ENCODE measurements around the gene TNKS1BP1.

TNKS1BP1 gene

GRCh38 chr11:57336111-57336666 lies 11.4 kb upstream of the TNKS1BP1 start:
- Histone ChIP-seq H3K4ac (ENCODE audit: low read length) (no peak overlapping the region), H3K9me3 (replicated peaks in 1 of 2; ENCODE audit: control insufficient read depth in 2 of 2, insufficient read depth in 1 of 2, low read depth in 1 of 2, low read length in 2 of 2) (no peaks in the 10 kb centered on the region), H2AK5ac (ENCODE audit: low read depth, low read length) (no peak overlapping the region), H2BK15ac (ENCODE audit: low read length) (no peak overlapping the region), H3K4me2 (ENCODE audit: insufficient read depth, low read length, poor library complexity, severe bottlenecking) (peak overlapping the region; percentile 32), H2BK120ac (ENCODE audit: low read depth, low read length) (no peak overlapping the region), H4K91ac (ENCODE audit: low read depth, low read length, poor library complexity) (no peak overlapping the region), H3K9ac (ENCODE audit: low read depth, low read length, poor library complexity) (no peak overlapping the region), H3K4me3 (ENCODE audit: low read length in 2 of 2) (peak overlapping the region; percentile 46 to 74), H3K79me1 (ENCODE audit: low read depth, low read length) (peaks cover 11% of the 10 kb centered on the region), H2AFZ (ENCODE audit: low read length) (peak overlapping the region; percentile 89), H3K27me3 (ENCODE audit: control insufficient read depth in 3 of 3, insufficient read depth in 3 of 3, low read depth in 1 of 3, low read length in 3 of 3) (no peaks in the 10 kb centered on the region), H3K18ac (ENCODE audit: low read length) (no peak overlapping the region), H2BK12ac (ENCODE audit: low read length) (no peak overlapping the region), H3K36me3 (replicated peaks in 1 of 2; ENCODE audit: control insufficient read depth in 2 of 2, insufficient read depth in 2 of 2, low read length in 2 of 2) (peaks cover 30 to 35% of the 10 kb centered on the region in 2 donors), H2BK5ac (ENCODE audit: low read length) (no peak overlapping the region), H3K23ac (ENCODE audit: low read depth, low read length, poor library complexity) (no peak overlapping the region), H4K8ac (ENCODE audit: low read depth, low read length) (no peak overlapping the region), H3K27ac (replicated peaks; ENCODE audit: low read length) (peak overlapping the region; percentile 15), H3K4me1 (ENCODE audit: control insufficient read depth in 2 of 2, insufficient read depth in 1 of 2, low read depth in 1 of 2, low read length in 2 of 2) (peaks cover 28 to 38% of the 10 kb centered on the region in 2 donors), H3K14ac (ENCODE audit: low read length) (no peak overlapping the region)
- no peak for DNase-seq (ENCODE audit: low spot score)
- no CpG with 5 or more reads among the region's 12 CpGs for WGBS, 2 donors (ENCODE audit: extremely low coverage in 2 of 2, insufficient read length in 2 of 2, insufficient replicate concordance in 1 of 2)

DNA sequence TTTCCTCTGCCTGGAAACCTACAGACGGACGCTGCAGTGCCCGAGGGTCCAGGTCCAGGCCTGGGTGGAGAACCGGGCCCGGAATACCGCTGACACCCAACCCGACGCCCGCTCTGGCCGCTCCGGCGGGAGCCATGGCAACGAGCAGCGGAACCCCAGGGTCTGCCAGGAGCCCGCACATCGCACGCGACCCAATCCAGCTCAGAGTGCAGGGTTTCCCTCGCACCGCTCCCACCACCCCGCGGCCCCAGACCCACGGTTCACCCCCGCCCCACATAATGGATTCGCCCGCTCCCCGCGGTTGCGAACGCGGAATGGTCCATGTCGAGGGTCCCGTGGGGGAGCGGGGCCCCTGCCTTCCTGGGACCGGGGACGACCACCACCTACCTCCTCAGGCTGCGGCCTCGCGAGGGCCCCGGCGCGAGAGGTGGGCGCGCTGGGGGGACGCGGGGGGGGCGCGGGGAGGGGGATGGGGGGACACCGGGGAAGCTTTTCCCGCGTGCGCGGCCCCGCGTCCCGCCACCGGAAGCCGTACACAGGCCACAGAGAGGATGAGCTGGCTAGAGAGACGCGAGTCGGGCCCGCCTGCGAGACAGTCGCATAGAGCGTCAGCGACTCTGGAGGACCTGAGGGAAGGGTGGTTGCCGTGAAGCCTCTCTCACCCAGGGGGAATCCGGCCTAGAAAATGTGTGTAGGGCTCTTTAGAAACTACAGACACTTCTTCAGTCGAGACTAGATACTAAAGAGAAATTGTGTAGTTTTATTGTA lies 10.8 kb upstream of the TNKS1BP1 start, which contains the start of gene SSRP1:
TSS of gene SSRP1 (minus strand) at position 550 of the 768 bp plus-strand sequence. CDS start 771 bp downstream, outside the sequence.
- H3K4me2 ChIP-seq (ENCODE audit: insufficient read depth, low read length, poor library complexity, severe bottlenecking), result peak within 1 kb of the TSS; percentile 84
- no peaks in the 10 kb centered on the region for H3K9me3 ChIP-seq (replicated peaks in 1 of 2; ENCODE audit: control insufficient read depth in 2 of 2, insufficient read depth in 1 of 2, low read depth in 1 of 2, low read length in 2 of 2)
- no peak within 1 kb of the TSS for H3K4ac ChIP-seq (ENCODE audit: low read length)
- peak within 1 kb of the TSS; percentile 15 for H3K27ac ChIP-seq (replicated peaks; ENCODE audit: low read length)
- no peak within 1 kb of the TSS for H2BK12ac ChIP-seq (ENCODE audit: low read length)
- no peak within 1 kb of the TSS for H3K23ac ChIP-seq (ENCODE audit: low read depth, low read length, poor library complexity)
- H3K14ac ChIP-seq (ENCODE audit: low read length), result no peak within 1 kb of the TSS
- peak within 1 kb of the TSS; percentile 91 for H3K18ac ChIP-seq (ENCODE audit: low read length)
- H3K4me3 ChIP-seq (ENCODE audit: low read length in 2 of 2), result peak within 1 kb of the TSS; percentile 74 to 82
- peak within 1 kb of the TSS; percentile 0 for H2AK5ac ChIP-seq (ENCODE audit: low read depth, low read length)
- peaks cover 36 to 41% of the 10 kb centered on the region in 2 donors for H3K36me3 ChIP-seq (replicated peaks in 1 of 2; ENCODE audit: control insufficient read depth in 2 of 2, insufficient read depth in 2 of 2, low read length in 2 of 2)
- H3K4me1 ChIP-seq (ENCODE audit: control insufficient read depth in 2 of 2, insufficient read depth in 1 of 2, low read depth in 1 of 2, low read length in 2 of 2), result peaks cover 28 to 36% of the 10 kb centered on the region in 2 donors
- no peak within 1 kb of the TSS for H4K91ac ChIP-seq (ENCODE audit: low read depth, low read length, poor library complexity)
- peak within 1 kb of the TSS; percentile 96 for H3K9ac ChIP-seq (ENCODE audit: low read depth, low read length, poor library complexity)
- no peak within 1 kb of the TSS for H2BK120ac ChIP-seq (ENCODE audit: low read depth, low read length)
- H2AFZ ChIP-seq (ENCODE audit: low read length), result peak within 1 kb of the TSS; percentile 89
- WGBS, 2 donors (ENCODE audit: extremely low coverage in 2 of 2, insufficient read length in 2 of 2, insufficient replicate concordance in 1 of 2), result no CpG with 5 or more reads among the region's 69 CpGs
- H3K27me3 ChIP-seq (ENCODE audit: control insufficient read depth in 3 of 3, insufficient read depth in 3 of 3, low read depth in 1 of 3, low read length in 3 of 3), result no peaks in the 10 kb centered on the region
- H3K79me1 ChIP-seq (ENCODE audit: low read depth, low read length), result peaks cover 12% of the 10 kb centered on the region
- H4K8ac ChIP-seq (ENCODE audit: low read depth, low read length), result no peak within 1 kb of the TSS
- peak; percentile 73 for DNase-seq (ENCODE audit: low spot score)
- no peak within 1 kb of the TSS for H2BK15ac ChIP-seq (ENCODE audit: low read length)
- no peak within 1 kb of the TSS for H2BK5ac ChIP-seq (ENCODE audit: low read length)

- no peaks in the 10 kb centered on the region for H3K9me3 ChIP-seq (replicated peaks in 1 of 2; ENCODE audit: control insufficient read depth in 2 of 2, insufficient read depth in 1 of 2, low read depth in 1 of 2, low read length in 2 of 2)
- no peak overlapping the region for H2BK5ac ChIP-seq (ENCODE audit: low read length)
- H3K14ac ChIP-seq (ENCODE audit: low read length), result no peak overlapping the region
- no CpG with 5 or more reads among the region's 7 CpGs for WGBS, 2 donors (ENCODE audit: extremely low coverage in 2 of 2, insufficient read length in 2 of 2, insufficient replicate concordance in 1 of 2)
- no peak overlapping the region for H3K27ac ChIP-seq (replicated peaks; ENCODE audit: low read length)
- peak overlapping the region; percentile 89 for H2AFZ ChIP-seq (ENCODE audit: low read length)
- H3K27me3 ChIP-seq (ENCODE audit: control insufficient read depth in 3 of 3, insufficient read depth in 3 of 3, low read depth in 1 of 3, low read length in 3 of 3), result no peaks in the 10 kb centered on the region
- H3K79me1 ChIP-seq (ENCODE audit: low read depth, low read length), result peaks cover 12% of the 10 kb centered on the region
- peaks cover 41 to 47% of the 10 kb centered on the region in 2 donors for H3K36me3 ChIP-seq (replicated peaks in 1 of 2; ENCODE audit: control insufficient read depth in 2 of 2, insufficient read depth in 2 of 2, low read length in 2 of 2)
- H4K8ac ChIP-seq (ENCODE audit: low read depth, low read length), result no peak overlapping the region
- H3K4ac ChIP-seq (ENCODE audit: low read length), result no peak overlapping the region
- peak overlapping the region; percentile 84 for H3K4me2 ChIP-seq (ENCODE audit: insufficient read depth, low read length, poor library complexity, severe bottlenecking)
- no peak overlapping the region for H4K91ac ChIP-seq (ENCODE audit: low read depth, low read length, poor library complexity)
- H2AK5ac ChIP-seq (ENCODE audit: low read depth, low read length), result no peak overlapping the region
- no peak overlapping the region for H2BK120ac ChIP-seq (ENCODE audit: low read depth, low read length)
- H3K18ac ChIP-seq (ENCODE audit: low read length), result no peak overlapping the region
- H2BK15ac ChIP-seq (ENCODE audit: low read length), result no peak overlapping the region
- peak overlapping the region; percentile 74 to 82 for H3K4me3 ChIP-seq (ENCODE audit: low read length in 2 of 2)
- DNase-seq (ENCODE audit: low spot score), result no peak
- H2BK12ac ChIP-seq (ENCODE audit: low read length), result no peak overlapping the region
- peak overlapping the region; percentile 96 for H3K9ac ChIP-seq (ENCODE audit: low read depth, low read length, poor library complexity)
- H3K23ac ChIP-seq (ENCODE audit: low read depth, low read length, poor library complexity), result no peak overlapping the region
- peaks cover 28 to 31% of the 10 kb centered on the region in 2 donors for H3K4me1 ChIP-seq (ENCODE audit: control insufficient read depth in 2 of 2, insufficient read depth in 1 of 2, low read depth in 1 of 2, low read length in 2 of 2)
These were observed 10.2 kb upstream of the TNKS1BP1 start for GRCh38 chr11:57335023-57335342.

GRCh38 chr11:57332694-57333440 lies 8.1 kb upstream of the TNKS1BP1 start:
- peaks cover 15% of the 10 kb centered on the region for H3K79me1 ChIP-seq (ENCODE audit: low read depth, low read length)
- no peak overlapping the region for H2AFZ ChIP-seq (ENCODE audit: low read length)
- H4K8ac ChIP-seq (ENCODE audit: low read depth, low read length), result no peak overlapping the region
- H2BK120ac ChIP-seq (ENCODE audit: low read depth, low read length), result no peak overlapping the region
- no peak overlapping the region for H2BK15ac ChIP-seq (ENCODE audit: low read length)
- WGBS, 2 donors (ENCODE audit: extremely low coverage in 2 of 2, insufficient read length in 2 of 2, insufficient replicate concordance in 1 of 2), result no CpG with 5 or more reads among the region's 11 CpGs
- H2BK12ac ChIP-seq (ENCODE audit: low read length), result no peak overlapping the region
- H3K9me3 ChIP-seq (replicated peaks in 1 of 2; ENCODE audit: control insufficient read depth in 2 of 2, insufficient read depth in 1 of 2, low read depth in 1 of 2, low read length in 2 of 2), result peaks cover 0 to 1% of the 10 kb centered on the region in 2 donors
- no peak overlapping the region for H2BK5ac ChIP-seq (ENCODE audit: low read length)
- H3K4me3 ChIP-seq (ENCODE audit: low read length in 2 of 2), result no peak overlapping the region
- H3K18ac ChIP-seq (ENCODE audit: low read length), result no peak overlapping the region
- H3K4me2 ChIP-seq (ENCODE audit: insufficient read depth, low read length, poor library complexity, severe bottlenecking), result no peak overlapping the region
- H3K27ac ChIP-seq (replicated peaks; ENCODE audit: low read length), result no peak overlapping the region
- no peak overlapping the region for H3K14ac ChIP-seq (ENCODE audit: low read length)
- no peak overlapping the region for H2AK5ac ChIP-seq (ENCODE audit: low read depth, low read length)
- peaks cover 12 to 18% of the 10 kb centered on the region in 2 donors for H3K4me1 ChIP-seq (ENCODE audit: control insufficient read depth in 2 of 2, insufficient read depth in 1 of 2, low read depth in 1 of 2, low read length in 2 of 2)
- H3K4ac ChIP-seq (ENCODE audit: low read length), result no peak overlapping the region
- peaks cover 60 to 68% of the 10 kb centered on the region in 2 donors for H3K36me3 ChIP-seq (replicated peaks in 1 of 2; ENCODE audit: control insufficient read depth in 2 of 2, insufficient read depth in 2 of 2, low read length in 2 of 2)
- peak overlapping the region; percentile 74 for H3K9ac ChIP-seq (ENCODE audit: low read depth, low read length, poor library complexity)
- no peak for DNase-seq (ENCODE audit: low spot score)
- no peak overlapping the region for H3K23ac ChIP-seq (ENCODE audit: low read depth, low read length, poor library complexity)
- no peaks in the 10 kb centered on the region for H3K27me3 ChIP-seq (ENCODE audit: control insufficient read depth in 3 of 3, insufficient read depth in 3 of 3, low read depth in 1 of 3, low read length in 3 of 3)
- no peak overlapping the region for H4K91ac ChIP-seq (ENCODE audit: low read depth, low read length, poor library complexity)
